GM12892 (cell line): ENCODE measurements around the gene KCNK7.

Source experiments
- POLR2A ChIP-seq: IDR thresholded peaks from 2 replicates; pipeline ENCODE4 v1.6.1; 2011; ENCODE audit warnings: low read depth, low read length, control low read depth
- TAF1 ChIP-seq: IDR thresholded peaks from 2 replicates; pipeline ENCODE4 v1.6.1; 2011; ENCODE audit warnings: low read depth, mild to moderate bottlenecking, control low read depth, low read length, borderline replicate concordance

DNA sequence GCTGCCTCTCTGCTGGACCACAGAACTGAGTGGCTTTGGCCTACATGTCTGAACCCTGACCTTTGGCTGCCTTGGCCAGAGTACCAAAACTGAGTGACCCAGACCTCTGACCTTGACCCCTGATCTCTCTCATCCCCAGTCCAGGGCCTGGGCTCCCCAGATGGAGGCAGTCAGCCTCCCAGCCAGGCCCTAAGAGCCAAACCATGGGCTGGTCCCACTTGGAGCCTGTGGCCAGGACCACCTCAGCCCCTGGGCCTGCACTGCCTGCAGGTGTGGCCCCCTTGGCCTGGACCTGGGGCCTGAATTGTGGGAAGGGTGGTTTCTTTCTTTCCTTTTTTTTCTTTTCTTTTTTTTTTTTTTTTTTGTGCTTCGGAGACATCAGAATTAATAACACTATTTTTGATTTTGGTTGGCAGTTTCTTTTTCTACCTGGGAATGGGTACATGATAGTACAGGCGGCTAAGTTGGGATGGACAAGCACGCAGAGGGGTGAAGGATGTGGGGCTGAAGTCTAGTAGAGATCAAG is 41.5 kb upstream of the KCNK7 start:
- TF ChIP-seq TAF1 (no peak), POLR2A (no peak)
